TTC549 (cell line): Measurements from ENCODE around the gene AOX1.
"Not testable (repeated sequence)": the region's sequence is repeated elsewhere in the genome, so short reads cannot be mapped to it uniquely, and the experiment has no call there.

Experiments
- FAIRE-seq: peaks from 2 replicates; lab custom pipeline; 2012; peaks lifted over from hg19 to GRCh38; lab: Jason Lieb, UNC

The AOX1 gene

GRCh38 chr2:200585730-200586643, at the start of gene AOX1:
TSS of gene AOX1 (plus strand) at chr2:200586014. CDS start at chr2:200586109, 95 bp downstream.
- no peak for FAIRE-seq

- FAIRE-seq = no peak
Observed at GRCh38 chr2:200538139-200538538, 47.7 kb upstream of the AOX1 start.

GRCh38 chr2:200540793-200541192, 45.0 kb upstream of the AOX1 start:
- FAIRE-seq = no peak

- not testable (repeated sequence) for FAIRE-seq
Observed at GRCh38 chr2:200566596-200566995, 19.2 kb upstream of the AOX1 start.

- no peak for FAIRE-seq
Observed at GRCh38 chr2:200567932-200568331, 17.9 kb upstream of the AOX1 start.

- FAIRE-seq = peak; percentile 70
Observed at GRCh38 chr2:200575957-200576356, 9.9 kb upstream of the AOX1 start.

GRCh38 chr2:200577027-200577426, 8.8 kb upstream of the AOX1 start:
- no peak for FAIRE-seq

- FAIRE-seq = no peak
Observed at GRCh38 chr2:200578778-200579177, 7.0 kb upstream of the AOX1 start.

GRCh38 chr2:200584639-200585038, 1.2 kb upstream of the AOX1 start:
- FAIRE-seq = no peak

GRCh38 chr2:200585340-200585729, 479 bp upstream of the AOX1 start:
- no peak for FAIRE-seq

- no peak for FAIRE-seq
Observed at GRCh38 chr2:200586644-200586975, 796 bp downstream of the AOX1 start.

- no peak for FAIRE-seq
Observed at GRCh38 chr2:200587007-200587616, 1.3 kb downstream of the AOX1 start.

GRCh38 chr2:200588076-200588678, 2.4 kb downstream of the AOX1 start:
- FAIRE-seq = no peak

GRCh38 chr2:200590090-200590489, 4.3 kb downstream of the AOX1 start:
- FAIRE-seq = no peak

GRCh38 chr2:200591308-200591707, 5.5 kb downstream of the AOX1 start:
- no peak for FAIRE-seq

GRCh38 chr2:200592406-200593075, 6.7 kb downstream of the AOX1 start:
- no peak for FAIRE-seq

- no peak for FAIRE-seq
Observed at GRCh38 chr2:200593905-200594304, 8.1 kb downstream of the AOX1 start.

GRCh38 chr2:200595913-200596312, 10.1 kb downstream of the AOX1 start:
- FAIRE-seq = no peak

GRCh38 chr2:200596774-200597570, 11.2 kb downstream of the AOX1 start:
- FAIRE-seq = no peak

GRCh38 chr2:200599206-200599605, 13.4 kb downstream of the AOX1 start:
- FAIRE-seq = no peak

GRCh38 chr2:200600549-200601225, 14.9 kb downstream of the AOX1 start:
- FAIRE-seq = no peak
